Activated T-helper 2 cell treated with anti-CD3 and anti-CD28 coated beads, Interferon-gamma antibody, Interleukin-2, Interleukin-4, amounts not matched to agents 10 μg/mL and 5 μg/mL and 100 μg/mL, durations not matched to agents 14 hours and 24 hours and 36 hours (primary cell): ENCODE data around the gene SDK2. TPM values are rescaled to one million over a fixed set of nuclear protein-coding genes. Genes with fewer than 3 reads are reported as not detected.

Experiments
- DNase-seq: peaks from one replicate; pipeline ENCODE4 v3.0.0; 2021; ENCODE audit warnings: low spot score
- H3K27ac Mint-ChIP-seq: one replicate; pipeline ENCODE4 v1.8.0; 2021; ENCODE audit warnings: mixed read lengths
- H3K27me3 Mint-ChIP-seq: one replicate; pipeline ENCODE4 v1.8.0; 2021; ENCODE audit warnings: low read depth, mixed read lengths
- H3K36me3 Mint-ChIP-seq: one replicate; pipeline ENCODE4 v1.8.0; 2021; ENCODE audit warnings: low read depth, mixed read lengths
- H3K4me1 Mint-ChIP-seq: one replicate; pipeline ENCODE4 v1.8.0; 2021; ENCODE audit warnings: low read depth, mixed read lengths
- H3K4me3 Mint-ChIP-seq: one replicate; pipeline ENCODE4 v1.8.0; 2021; ENCODE audit warnings: low read depth, mild to moderate bottlenecking, moderate library complexity, mixed read lengths
- H3K9me3 Mint-ChIP-seq: one replicate; pipeline ENCODE4 v1.8.0; 2021; ENCODE audit warnings: mixed read lengths
- intact Hi-C: fragments of 100-400 bp; cut with micrococcal nuclease; formaldehyde crosslinking; loops from one replicate; pipeline ENCODE4 v1.15.1; 2023
- total RNA-seq: library from RNA; stranded (reverse); gene quantifications from 2 replicates; pipeline ENCODE4 v1.2.3, GENCODE V29; 2022

SDK2 gene
- total RNA-seq, 1 donor from 2014 or later = 0.07 TPM

- Mint-ChIP-seq H3K9me3 (no peaks in the 10 kb centered on the region), H3K4me3 (no peak overlapping the region), H3K27me3 (peaks cover 58% of the 10 kb centered on the region), H3K4me1 (peaks cover 4% of the 10 kb centered on the region), H3K27ac (no peak overlapping the region), H3K36me3 (no peaks in the 10 kb centered on the region)
- intact Hi-C loops = loop anchor here (5.0 kb wide), 1 partner anchor 64 kb away; no protein-coding TSS in a partner anchor
- no peak for DNase-seq
Observed at GRCh38 chr17:73647772-73648542, 3.7 kb upstream of the SDK2 start.

DNA sequence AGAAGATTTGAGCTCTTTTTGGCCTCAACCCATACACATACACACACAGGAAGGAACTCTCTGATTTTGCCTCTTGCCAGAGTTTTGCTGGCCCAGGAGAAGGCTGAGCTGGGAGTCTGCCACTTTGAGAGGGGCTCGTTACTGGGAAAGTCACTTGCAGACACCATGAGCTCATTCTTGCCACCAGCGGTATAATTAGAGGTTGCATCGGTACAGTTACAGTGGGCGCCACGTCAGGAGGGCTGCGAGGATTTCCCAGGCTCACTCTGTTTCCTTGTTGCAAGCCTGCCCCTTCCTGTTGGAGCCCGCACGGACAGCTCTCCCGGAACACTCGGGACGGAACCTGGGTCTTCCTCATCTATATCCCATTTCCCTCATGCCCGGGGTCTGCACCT, 3.1 kb upstream of the SDK2 start:
- intact Hi-C loops = loop anchor here (5.0 kb wide), 1 partner anchor 65 kb away; no protein-coding TSS in a partner anchor
- Mint-ChIP-seq H3K4me3 (no peak overlapping the region), H3K9me3 (no peaks in the 10 kb centered on the region), H3K36me3 (no peaks in the 10 kb centered on the region), H3K4me1 (peaks cover 5% of the 10 kb centered on the region), H3K27ac (no peak overlapping the region), H3K27me3 (peaks cover 61% of the 10 kb centered on the region)
- DNase-seq = no peak

GRCh38 chr17:73646409-73647300, 2.4 kb upstream of the SDK2 start:
- Mint-ChIP-seq H3K4me3 (peak overlapping the region; percentile 35), H3K9me3 (no peaks in the 10 kb centered on the region), H3K27ac (no peak overlapping the region), H3K4me1 (peaks cover 5% of the 10 kb centered on the region), H3K27me3 (peaks cover 66% of the 10 kb centered on the region), H3K36me3 (no peaks in the 10 kb centered on the region)
- DNase-seq = no peak
- intact Hi-C loops = loop anchor here (5.0 kb wide), 1 partner anchor 66 kb away; no protein-coding TSS in a partner anchor

GRCh38 chr17:73645050-73645871, 1.0 kb upstream of the SDK2 start:
- peak overlapping the region; percentile 39 for H3K4me3 Mint-ChIP-seq
- peaks cover 67% of the 10 kb centered on the region for H3K27me3 Mint-ChIP-seq
- H3K27ac Mint-ChIP-seq = no peak overlapping the region
- no peaks in the 10 kb centered on the region for H3K9me3 Mint-ChIP-seq
- H3K36me3 Mint-ChIP-seq = no peaks in the 10 kb centered on the region
- DNase-seq = no peak
- peaks cover 5% of the 10 kb centered on the region for H3K4me1 Mint-ChIP-seq
- intact Hi-C loops = loop anchor here (5.0 kb wide), 1 partner anchor 67 kb away; no protein-coding TSS in a partner anchor

GRCh38 chr17:73643852-73644144, 447 bp downstream of the SDK2 start:
- no peaks in the 10 kb centered on the region for H3K9me3 Mint-ChIP-seq
- H3K27ac Mint-ChIP-seq = no peak overlapping the region
- no peak for DNase-seq
- H3K4me3 Mint-ChIP-seq = peak overlapping the region; percentile 72
- peaks cover 5% of the 10 kb centered on the region for H3K4me1 Mint-ChIP-seq
- H3K27me3 Mint-ChIP-seq = peaks cover 57% of the 10 kb centered on the region
- intact Hi-C loops = no loop called here
- H3K36me3 Mint-ChIP-seq = no peaks in the 10 kb centered on the region

DNA sequence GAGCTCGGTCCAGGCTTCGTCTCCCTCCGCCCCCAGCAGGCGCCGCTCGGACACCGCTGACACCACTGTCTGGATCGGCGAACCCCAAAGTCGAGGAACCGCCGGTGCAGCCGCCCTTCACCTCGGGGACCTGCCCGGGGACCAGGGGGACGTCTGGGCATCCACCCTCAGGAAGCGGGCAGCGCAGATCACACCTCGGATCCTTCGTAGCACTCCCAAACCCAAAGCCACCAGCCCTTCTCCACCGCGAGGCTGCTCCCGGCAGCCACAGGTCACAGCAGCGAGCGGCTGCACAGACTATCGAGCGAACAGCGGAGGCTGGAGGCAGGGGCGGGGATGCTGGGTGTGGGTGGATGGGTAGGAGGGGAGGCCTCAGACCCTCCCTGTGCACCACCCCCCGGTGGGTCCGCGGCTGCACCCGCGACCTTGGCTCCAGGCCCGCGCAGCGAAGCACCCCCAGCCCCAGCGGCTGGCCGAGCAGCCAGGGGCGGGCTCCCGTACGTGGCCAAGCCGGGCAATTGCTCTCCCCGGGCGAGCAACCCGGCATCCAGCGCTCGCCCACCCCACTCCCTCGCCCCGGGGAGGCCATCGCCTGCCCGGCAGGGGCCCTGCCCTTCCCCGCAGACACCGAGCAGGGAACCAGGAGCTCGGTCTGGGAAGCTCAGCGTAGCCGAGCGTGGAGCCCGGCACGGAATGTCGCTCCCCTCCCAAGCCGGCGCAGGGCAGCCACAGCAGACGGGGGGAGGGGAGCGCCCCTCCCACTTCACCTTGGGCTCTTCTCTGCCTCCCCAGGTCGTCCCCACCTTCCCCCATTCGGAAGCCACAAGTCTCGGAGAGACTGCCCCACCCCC, 1.0 kb downstream of the SDK2 start:
- intact Hi-C loops = no loop called here
- H3K36me3 Mint-ChIP-seq = no peaks in the 10 kb centered on the region
- H3K27me3 Mint-ChIP-seq = peaks cover 56% of the 10 kb centered on the region
- no peak overlapping the region for H3K27ac Mint-ChIP-seq
- no peaks in the 10 kb centered on the region for H3K9me3 Mint-ChIP-seq
- DNase-seq = no peak
- peaks cover 5% of the 10 kb centered on the region for H3K4me1 Mint-ChIP-seq
- H3K4me3 Mint-ChIP-seq = peak overlapping the region; percentile 47

GRCh38 chr17:73642659-73643000, 1.6 kb downstream of the SDK2 start:
- Mint-ChIP-seq H3K4me1 (peaks cover 5% of the 10 kb centered on the region), H3K9me3 (no peaks in the 10 kb centered on the region), H3K27me3 (peaks cover 52% of the 10 kb centered on the region), H3K27ac (no peak overlapping the region), H3K36me3 (no peaks in the 10 kb centered on the region), H3K4me3 (peak overlapping the region; percentile 47)
- no peak for DNase-seq
- intact Hi-C loops = no loop called here

GRCh38 chr17:73641826-73642600, 2.2 kb downstream of the SDK2 start:
- intact Hi-C loops = no loop called here
- no peak overlapping the region for H3K27ac Mint-ChIP-seq
- H3K27me3 Mint-ChIP-seq = peaks cover 47% of the 10 kb centered on the region
- no peaks in the 10 kb centered on the region for H3K36me3 Mint-ChIP-seq
- peaks cover 5% of the 10 kb centered on the region for H3K4me1 Mint-ChIP-seq
- no peak overlapping the region for H3K4me3 Mint-ChIP-seq
- H3K9me3 Mint-ChIP-seq = no peaks in the 10 kb centered on the region
- no peak for DNase-seq

- intact Hi-C loops = no loop called here
- H3K27me3 Mint-ChIP-seq = peaks cover 39% of the 10 kb centered on the region
- no peak for DNase-seq
- H3K27ac Mint-ChIP-seq = no peak overlapping the region
- H3K9me3 Mint-ChIP-seq = no peaks in the 10 kb centered on the region
- H3K4me1 Mint-ChIP-seq = peaks cover 5% of the 10 kb centered on the region
- H3K36me3 Mint-ChIP-seq = no peaks in the 10 kb centered on the region
- H3K4me3 Mint-ChIP-seq = no peak overlapping the region
Observed at GRCh38 chr17:73640691-73641090, 3.6 kb downstream of the SDK2 start.

- DNase-seq = no peak
- Mint-ChIP-seq H3K9me3 (no peaks in the 10 kb centered on the region), H3K27me3 (peaks cover 35% of the 10 kb centered on the region), H3K4me1 (peaks cover 5% of the 10 kb centered on the region), H3K27ac (no peak overlapping the region), H3K4me3 (no peak overlapping the region), H3K36me3 (no peaks in the 10 kb centered on the region)
- intact Hi-C loops = no loop called here
Observed at GRCh38 chr17:73639932-73640331, 4.3 kb downstream of the SDK2 start.

DNA sequence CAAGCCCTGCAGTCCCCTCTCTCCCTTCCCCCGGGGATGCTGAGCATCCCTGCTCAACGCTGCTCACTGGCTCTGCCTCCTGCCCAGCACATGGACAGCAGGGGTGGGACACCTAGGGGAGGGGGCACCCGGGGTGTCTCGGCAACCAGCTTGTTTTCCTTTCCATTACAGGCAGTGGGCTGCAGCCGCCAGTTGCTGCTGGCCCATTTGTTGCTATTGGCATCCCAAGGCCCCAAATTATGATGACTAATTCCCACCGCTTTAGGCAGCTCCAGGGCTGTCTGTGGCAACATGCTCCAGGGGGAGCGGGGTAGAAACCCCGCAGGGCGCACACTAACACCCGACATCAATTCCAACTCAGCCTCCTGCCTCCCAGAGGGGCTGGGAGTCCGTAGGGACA, 4.9 kb downstream of the SDK2 start:
- H3K27ac Mint-ChIP-seq = no peak overlapping the region
- H3K27me3 Mint-ChIP-seq = peaks cover 35% of the 10 kb centered on the region
- no peak for DNase-seq
- no peaks in the 10 kb centered on the region for H3K36me3 Mint-ChIP-seq
- no peaks in the 10 kb centered on the region for H3K9me3 Mint-ChIP-seq
- no peak overlapping the region for H3K4me3 Mint-ChIP-seq
- intact Hi-C loops = no loop called here
- H3K4me1 Mint-ChIP-seq = peaks cover 5% of the 10 kb centered on the region
